Measurements from ENCODE around the gene FLNB. TPM values are rescaled to one million over a fixed set of nuclear protein-coding genes. Genes with fewer than 3 reads are reported as not detected.

FLNB gene
- total and polyA plus RNA-seq, 2 of the 13 experiments (the other 11 are each of a cell fraction or from before 2014, with no cell fraction given) = 106 to 130 TPM

DNA sequence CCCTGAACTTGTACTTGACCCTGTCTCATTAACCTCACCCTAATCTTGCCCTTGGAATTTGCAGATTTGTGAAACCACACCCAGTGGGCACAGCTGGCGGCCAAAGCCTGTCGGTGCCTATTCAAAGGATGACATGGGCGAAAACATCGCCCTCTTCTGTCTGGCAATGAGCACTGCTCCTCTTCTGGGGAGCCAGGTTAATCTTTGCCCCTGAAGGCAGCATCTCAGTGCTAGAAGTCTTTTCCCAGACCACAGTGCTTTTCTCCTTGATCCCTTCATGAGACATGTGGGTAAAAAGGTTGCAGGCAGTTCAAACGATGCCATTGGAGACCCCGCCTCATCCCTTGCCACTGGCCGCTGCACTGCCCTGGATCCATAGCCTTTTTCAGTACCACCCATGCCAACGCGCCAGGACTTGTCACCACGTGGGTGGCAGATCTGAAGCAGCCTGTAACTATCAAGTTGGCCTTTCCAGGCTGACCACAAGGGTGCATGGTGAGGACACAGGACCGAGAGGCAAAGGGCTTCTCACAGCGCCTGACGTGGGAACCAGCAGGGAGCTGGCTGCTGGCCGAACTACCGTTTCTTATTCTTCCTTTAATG is 209.1 kb downstream of the FLNB start (continued):
- TF ChIP-seq, protein P1, sequence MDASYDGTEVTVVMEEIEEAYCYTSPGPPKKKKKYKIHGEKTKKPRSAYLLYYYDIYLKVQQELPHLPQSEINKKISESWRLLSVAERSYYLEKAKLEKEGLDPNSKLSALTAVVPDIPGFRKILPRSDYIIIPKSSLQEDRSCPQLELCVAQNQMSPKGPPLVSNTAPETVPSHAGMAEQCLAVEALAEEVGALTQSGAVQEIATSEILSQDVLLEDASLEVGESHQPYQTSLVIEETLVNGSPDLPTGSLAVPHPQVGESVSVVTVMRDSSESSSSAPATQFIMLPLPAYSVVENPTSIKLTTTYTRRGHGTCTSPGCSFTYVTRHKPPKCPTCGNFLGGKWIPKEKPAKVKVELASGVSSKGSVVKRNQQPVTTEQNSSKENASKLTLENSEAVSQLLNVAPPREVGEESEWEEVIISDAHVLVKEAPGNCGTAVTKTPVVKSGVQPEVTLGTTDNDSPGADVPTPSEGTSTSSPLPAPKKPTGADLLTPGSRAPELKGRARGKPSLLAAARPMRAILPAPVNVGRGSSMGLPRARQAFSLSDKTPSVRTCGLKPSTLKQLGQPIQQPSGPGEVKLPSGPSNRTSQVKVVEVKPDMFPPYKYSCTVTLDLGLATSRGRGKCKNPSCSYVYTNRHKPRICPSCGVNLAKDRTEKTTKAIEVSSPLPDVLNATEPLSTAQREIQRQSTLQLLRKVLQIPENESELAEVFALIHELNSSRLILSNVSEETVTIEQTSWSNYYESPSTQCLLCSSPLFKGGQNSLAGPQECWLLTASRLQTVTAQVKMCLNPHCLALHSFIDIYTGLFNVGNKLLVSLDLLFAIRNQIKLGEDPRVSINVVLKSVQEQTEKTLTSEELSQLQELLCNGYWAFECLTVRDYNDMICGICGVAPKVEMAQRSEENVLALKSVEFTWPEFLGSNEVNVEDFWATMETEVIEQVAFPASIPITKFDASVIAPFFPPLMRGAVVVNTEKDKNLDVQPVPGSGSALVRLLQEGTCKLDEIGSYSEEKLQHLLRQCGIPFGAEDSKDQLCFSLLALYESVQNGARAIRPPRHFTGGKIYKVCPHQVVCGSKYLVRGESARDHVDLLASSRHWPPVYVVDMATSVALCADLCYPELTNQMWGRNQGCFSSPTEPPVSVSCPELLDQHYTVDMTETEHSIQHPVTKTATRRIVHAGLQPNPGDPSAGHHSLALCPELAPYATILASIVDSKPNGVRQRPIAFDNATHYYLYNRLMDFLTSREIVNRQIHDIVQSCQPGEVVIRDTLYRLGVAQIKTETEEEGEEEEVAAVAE (CRISPR knock-in tag; IDR thresholded peaks at IDR 0.05; ENCODE audit: borderline replicate concordance) = peak; percentile 63; the same call in 1 of the 2 replicates
- TF ChIP-seq, protein P2, sequence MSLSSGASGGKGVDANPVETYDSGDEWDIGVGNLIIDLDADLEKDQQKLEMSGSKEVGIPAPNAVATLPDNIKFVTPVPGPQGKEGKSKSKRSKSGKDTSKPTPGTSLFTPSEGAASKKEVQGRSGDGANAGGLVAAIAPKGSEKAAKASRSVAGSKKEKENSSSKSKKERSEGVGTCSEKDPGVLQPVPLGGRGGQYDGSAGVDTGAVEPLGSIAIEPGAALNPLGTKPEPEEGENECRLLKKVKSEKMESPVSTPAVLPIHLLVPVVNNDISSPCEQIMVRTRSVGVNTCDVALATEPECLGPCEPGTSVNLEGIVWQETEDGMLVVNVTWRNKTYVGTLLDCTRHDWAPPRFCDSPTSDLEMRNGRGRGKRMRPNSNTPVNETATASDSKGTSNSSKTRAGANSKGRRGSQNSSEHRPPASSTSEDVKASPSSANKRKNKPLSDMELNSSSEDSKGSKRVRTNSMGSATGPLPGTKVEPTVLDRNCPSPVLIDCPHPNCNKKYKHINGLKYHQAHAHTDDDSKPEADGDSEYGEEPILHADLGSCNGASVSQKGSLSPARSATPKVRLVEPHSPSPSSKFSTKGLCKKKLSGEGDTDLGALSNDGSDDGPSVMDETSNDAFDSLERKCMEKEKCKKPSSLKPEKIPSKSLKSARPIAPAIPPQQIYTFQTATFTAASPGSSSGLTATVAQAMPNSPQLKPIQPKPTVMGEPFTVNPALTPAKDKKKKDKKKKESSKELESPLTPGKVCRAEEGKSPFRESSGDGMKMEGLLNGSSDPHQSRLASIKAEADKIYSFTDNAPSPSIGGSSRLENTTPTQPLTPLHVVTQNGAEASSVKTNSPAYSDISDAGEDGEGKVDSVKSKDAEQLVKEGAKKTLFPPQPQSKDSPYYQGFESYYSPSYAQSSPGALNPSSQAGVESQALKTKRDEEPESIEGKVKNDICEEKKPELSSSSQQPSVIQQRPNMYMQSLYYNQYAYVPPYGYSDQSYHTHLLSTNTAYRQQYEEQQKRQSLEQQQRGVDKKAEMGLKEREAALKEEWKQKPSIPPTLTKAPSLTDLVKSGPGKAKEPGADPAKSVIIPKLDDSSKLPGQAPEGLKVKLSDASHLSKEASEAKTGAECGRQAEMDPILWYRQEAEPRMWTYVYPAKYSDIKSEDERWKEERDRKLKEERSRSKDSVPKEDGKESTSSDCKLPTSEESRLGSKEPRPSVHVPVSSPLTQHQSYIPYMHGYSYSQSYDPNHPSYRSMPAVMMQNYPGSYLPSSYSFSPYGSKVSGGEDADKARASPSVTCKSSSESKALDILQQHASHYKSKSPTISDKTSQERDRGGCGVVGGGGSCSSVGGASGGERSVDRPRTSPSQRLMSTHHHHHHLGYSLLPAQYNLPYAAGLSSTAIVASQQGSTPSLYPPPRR (CRISPR knock-in tag; IDR thresholded peaks at IDR 0.05; ENCODE audit: borderline replicate concordance) = peak; percentile 64
- TF ChIP-seq DMAP1 (CRISPR knock-in tag; IDR thresholded peaks at IDR 0.05) = peak; percentile 36; the same call in 1 of the 2 replicates
- TF ChIP-seq SNRNP70 (IDR thresholded peaks at IDR 0.05; ENCODE audit: low read depth, low read length) = no peak
- TF ChIP-seq, protein P3, sequence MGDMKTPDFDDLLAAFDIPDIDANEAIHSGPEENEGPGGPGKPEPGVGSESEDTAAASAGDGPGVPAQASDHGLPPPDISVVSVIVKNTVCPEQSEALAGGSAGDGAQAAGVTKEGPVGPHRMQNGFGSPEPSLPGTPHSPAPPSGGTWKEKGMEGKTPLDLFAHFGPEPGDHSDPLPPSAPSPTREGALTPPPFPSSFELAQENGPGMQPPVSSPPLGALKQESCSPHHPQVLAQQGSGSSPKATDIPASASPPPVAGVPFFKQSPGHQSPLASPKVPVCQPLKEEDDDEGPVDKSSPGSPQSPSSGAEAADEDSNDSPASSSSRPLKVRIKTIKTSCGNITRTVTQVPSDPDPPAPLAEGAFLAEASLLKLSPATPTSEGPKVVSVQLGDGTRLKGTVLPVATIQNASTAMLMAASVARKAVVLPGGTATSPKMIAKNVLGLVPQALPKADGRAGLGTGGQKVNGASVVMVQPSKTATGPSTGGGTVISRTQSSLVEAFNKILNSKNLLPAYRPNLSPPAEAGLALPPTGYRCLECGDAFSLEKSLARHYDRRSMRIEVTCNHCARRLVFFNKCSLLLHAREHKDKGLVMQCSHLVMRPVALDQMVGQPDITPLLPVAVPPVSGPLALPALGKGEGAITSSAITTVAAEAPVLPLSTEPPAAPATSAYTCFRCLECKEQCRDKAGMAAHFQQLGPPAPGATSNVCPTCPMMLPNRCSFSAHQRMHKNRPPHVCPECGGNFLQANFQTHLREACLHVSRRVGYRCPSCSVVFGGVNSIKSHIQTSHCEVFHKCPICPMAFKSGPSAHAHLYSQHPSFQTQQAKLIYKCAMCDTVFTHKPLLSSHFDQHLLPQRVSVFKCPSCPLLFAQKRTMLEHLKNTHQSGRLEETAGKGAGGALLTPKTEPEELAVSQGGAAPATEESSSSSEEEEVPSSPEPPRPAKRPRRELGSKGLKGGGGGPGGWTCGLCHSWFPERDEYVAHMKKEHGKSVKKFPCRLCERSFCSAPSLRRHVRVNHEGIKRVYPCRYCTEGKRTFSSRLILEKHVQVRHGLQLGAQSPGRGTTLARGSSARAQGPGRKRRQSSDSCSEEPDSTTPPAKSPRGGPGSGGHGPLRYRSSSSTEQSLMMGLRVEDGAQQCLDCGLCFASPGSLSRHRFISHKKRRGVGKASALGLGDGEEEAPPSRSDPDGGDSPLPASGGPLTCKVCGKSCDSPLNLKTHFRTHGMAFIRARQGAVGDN (CRISPR knock-in tag; IDR thresholded peaks at IDR 0.05) = peak; percentile 96
- TF ChIP-seq, protein P4, sequence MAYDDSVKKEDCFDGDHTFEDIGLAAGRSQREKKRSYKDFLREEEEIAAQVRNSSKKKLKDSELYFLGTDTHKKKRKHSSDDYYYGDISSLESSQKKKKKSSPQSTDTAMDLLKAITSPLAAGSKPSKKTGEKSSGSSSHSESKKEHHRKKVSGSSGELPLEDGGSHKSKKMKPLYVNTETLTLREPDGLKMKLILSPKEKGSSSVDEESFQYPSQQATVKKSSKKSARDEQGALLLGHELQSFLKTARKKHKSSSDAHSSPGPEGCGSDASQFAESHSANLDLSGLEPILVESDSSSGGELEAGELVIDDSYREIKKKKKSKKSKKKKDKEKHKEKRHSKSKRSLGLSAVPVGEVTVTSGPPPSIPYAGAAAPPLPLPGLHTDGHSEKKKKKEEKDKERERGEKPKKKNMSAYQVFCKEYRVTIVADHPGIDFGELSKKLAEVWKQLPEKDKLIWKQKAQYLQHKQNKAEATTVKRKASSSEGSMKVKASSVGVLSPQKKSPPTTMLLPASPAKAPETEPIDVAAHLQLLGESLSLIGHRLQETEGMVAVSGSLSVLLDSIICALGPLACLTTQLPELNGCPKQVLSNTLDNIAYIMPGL (CRISPR knock-in tag; IDR thresholded peaks at IDR 0.05; ENCODE audit: borderline replicate concordance in 1 of 2, low read depth in 1 of 2) = peak; percentile 59 to 77; a peak in 3 of 4 replicates
- TF ChIP-seq, protein P5, sequence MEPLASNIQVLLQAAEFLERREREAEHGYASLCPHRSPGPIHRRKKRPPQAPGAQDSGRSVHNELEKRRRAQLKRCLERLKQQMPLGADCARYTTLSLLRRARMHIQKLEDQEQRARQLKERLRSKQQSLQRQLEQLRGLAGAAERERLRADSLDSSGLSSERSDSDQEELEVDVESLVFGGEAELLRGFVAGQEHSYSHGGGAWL (CRISPR knock-in tag; IDR thresholded peaks at IDR 0.05) = peak; percentile 68; the same call in 1 of the 2 replicates
- peak; percentile 71 for TF ChIP-seq RXRB (CRISPR knock-in tag; IDR thresholded peaks at IDR 0.05; ENCODE audit: borderline replicate concordance)
- TF ChIP-seq RFXANK (CRISPR knock-in tag; IDR thresholded peaks at IDR 0.05) = no peak
- TF ChIP-seq, protein P6, sequence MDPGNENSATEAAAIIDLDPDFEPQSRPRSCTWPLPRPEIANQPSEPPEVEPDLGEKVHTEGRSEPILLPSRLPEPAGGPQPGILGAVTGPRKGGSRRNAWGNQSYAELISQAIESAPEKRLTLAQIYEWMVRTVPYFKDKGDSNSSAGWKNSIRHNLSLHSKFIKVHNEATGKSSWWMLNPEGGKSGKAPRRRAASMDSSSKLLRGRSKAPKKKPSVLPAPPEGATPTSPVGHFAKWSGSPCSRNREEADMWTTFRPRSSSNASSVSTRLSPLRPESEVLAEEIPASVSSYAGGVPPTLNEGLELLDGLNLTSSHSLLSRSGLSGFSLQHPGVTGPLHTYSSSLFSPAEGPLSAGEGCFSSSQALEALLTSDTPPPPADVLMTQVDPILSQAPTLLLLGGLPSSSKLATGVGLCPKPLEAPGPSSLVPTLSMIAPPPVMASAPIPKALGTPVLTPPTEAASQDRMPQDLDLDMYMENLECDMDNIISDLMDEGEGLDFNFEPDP (CRISPR knock-in tag; conservative IDR thresholded peaks at IDR 0.05) = no peak
